OCI-LY1 (cell line): ENCODE results near the gene AGAP1.

Experiments
- EZH2 ChIP-seq: fragments of 200-600 bp; sonication (generic), shearing (Covaris generic); IDR thresholded peaks from 2 replicates; pipeline ENCODE4 v1.8.0; 2017; ENCODE audit warnings: borderline replicate concordance, mixed run types, mild to moderate bottlenecking, antibody characterized with exemption, low read length, moderate library complexity, mixed read lengths
- TF ChIP-seq, protein P1 (sequence below): fragments of 200-600 bp; sonication (generic), shearing (Covaris generic); IDR thresholded peaks from 2 replicates; pipeline ENCODE4 v1.5.1; 2017; ENCODE audit warnings: mild to moderate bottlenecking, antibody characterized with exemption, low read length, moderate library complexity, mixed read lengths

DNA sequence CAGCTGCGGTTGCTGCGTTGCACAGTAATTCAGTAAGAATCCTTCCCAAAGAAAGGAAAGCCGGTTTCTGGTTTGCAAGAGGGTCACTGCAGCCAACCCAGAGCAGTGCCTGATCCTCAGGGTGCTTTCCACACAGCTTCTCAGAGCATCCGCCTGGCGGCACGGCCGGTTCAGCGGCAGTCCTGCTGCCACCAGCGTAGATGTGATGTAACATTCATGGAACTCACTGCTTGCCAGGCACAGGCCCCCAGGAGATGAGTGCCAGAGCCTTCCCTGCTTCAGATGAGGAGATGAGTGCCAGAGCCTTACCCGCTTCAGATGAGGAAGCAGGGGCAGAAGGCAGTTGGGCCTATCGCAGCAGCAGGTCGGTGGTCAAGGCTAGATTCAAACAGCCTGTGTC is 444.1 kb downstream of the AGAP1 start:
- TF ChIP-seq, protein P1, sequence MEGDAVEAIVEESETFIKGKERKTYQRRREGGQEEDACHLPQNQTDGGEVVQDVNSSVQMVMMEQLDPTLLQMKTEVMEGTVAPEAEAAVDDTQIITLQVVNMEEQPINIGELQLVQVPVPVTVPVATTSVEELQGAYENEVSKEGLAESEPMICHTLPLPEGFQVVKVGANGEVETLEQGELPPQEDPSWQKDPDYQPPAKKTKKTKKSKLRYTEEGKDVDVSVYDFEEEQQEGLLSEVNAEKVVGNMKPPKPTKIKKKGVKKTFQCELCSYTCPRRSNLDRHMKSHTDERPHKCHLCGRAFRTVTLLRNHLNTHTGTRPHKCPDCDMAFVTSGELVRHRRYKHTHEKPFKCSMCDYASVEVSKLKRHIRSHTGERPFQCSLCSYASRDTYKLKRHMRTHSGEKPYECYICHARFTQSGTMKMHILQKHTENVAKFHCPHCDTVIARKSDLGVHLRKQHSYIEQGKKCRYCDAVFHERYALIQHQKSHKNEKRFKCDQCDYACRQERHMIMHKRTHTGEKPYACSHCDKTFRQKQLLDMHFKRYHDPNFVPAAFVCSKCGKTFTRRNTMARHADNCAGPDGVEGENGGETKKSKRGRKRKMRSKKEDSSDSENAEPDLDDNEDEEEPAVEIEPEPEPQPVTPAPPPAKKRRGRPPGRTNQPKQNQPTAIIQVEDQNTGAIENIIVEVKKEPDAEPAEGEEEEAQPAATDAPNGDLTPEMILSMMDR = no peak
- TF ChIP-seq EZH2 = no peak
